ENCODE measurements around the gene MIPEP.
"Not testable (repeated sequence)": the region's sequence is repeated elsewhere in the genome, so short reads cannot be mapped to it uniquely, and the experiment has no call there.

MIPEP gene

GRCh38 chr13:23770973-23771372 is 118.2 kb downstream of the MIPEP start:
- no peak for DNase-seq

GRCh38 chr13:23770428-23770827 is 118.8 kb downstream of the MIPEP start:
- DNase-seq, result no peak

GRCh38 chr13:23769401-23769800 is 119.8 kb downstream of the MIPEP start:
- no peak for DNase-seq

GRCh38 chr13:23767838-23768237 is 121.4 kb downstream of the MIPEP start:
- DNase-seq, result no peak

- DNase-seq, result no peak
Measured at GRCh38 chr13:23766939-23767338, 122.3 kb downstream of the MIPEP start.

- no peak for DNase-seq
Measured at GRCh38 chr13:23766283-23766682, 122.9 kb downstream of the MIPEP start.

- DNase-seq, result no peak
Measured at GRCh38 chr13:23765531-23765930, 123.7 kb downstream of the MIPEP start.

GRCh38 chr13:23763318-23763717 is 125.9 kb downstream of the MIPEP start:
- DNase-seq, result no peak

GRCh38 chr13:23761760-23762159 is 127.4 kb downstream of the MIPEP start:
- DNase-seq, result not testable (repeated sequence)

- no peak for DNase-seq
Measured at GRCh38 chr13:23760000-23760399, 129.2 kb downstream of the MIPEP start.

GRCh38 chr13:23758798-23759527 is 130.2 kb downstream of the MIPEP start:
- no peak for DNase-seq

- no peak for DNase-seq
Measured at GRCh38 chr13:23754997-23755396, 134.2 kb downstream of the MIPEP start.

GRCh38 chr13:23754506-23754905 is 134.7 kb downstream of the MIPEP start:
- DNase-seq, result no peak

- DNase-seq, result no peak
Measured at GRCh38 chr13:23753458-23753857, 135.7 kb downstream of the MIPEP start.

- DNase-seq, result no peak
Measured at GRCh38 chr13:23752111-23753001, 136.8 kb downstream of the MIPEP start.

GRCh38 chr13:23751195-23751594 is 138.0 kb downstream of the MIPEP start:
- no peak for DNase-seq

GRCh38 chr13:23750383-23751121 is 138.6 kb downstream of the MIPEP start:
- no peak for DNase-seq

- DNase-seq, result no peak
Measured at GRCh38 chr13:23749288-23749873, 139.8 kb downstream of the MIPEP start.

GRCh38 chr13:23748109-23748990 is 140.8 kb downstream of the MIPEP start:
- DNase-seq, result no peak

- DNase-seq, result not testable (repeated sequence)
Measured at GRCh38 chr13:23746141-23746540, 143.1 kb downstream of the MIPEP start.

- no peak for DNase-seq
Measured at GRCh38 chr13:23744315-23744714, 144.9 kb downstream of the MIPEP start.
